Measurements from ENCODE around the gene MTCH1. TPM values are rescaled to one million over a fixed set of nuclear protein-coding genes. Genes with fewer than 3 reads are reported as not detected.

The MTCH1 gene
- total and polyA plus RNA-seq, 10 of the 15 experiments (the other 5 are each of a cell fraction or from before 2014, with no cell fraction given) = 7.2 to 128 (median 85.2) TPM

DNA sequence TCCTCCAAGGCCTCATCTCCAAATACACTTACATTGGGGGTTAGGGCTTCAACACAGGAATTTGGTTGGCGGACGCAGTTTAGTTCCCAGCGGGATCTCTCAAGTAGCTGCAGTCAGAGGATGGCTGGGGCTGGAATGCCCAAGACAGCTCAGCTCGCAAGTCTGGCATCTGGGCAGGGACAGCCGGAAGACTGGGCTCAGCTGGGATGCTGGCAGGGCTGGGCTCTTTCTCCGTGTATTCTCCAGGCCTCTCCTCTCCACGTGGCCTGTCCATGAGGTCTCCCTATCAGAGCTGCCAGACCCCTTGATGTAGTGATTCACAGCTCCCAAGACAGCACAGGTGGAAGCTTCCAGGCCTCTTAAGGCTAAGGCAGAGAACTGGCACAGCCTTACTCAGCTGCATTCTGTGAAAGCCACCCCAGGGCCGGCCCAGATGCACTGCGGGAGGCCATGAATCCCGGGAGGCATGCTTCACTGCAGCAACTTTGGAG, 24.5 kb upstream of the MTCH1 start:
- Histone ChIP-seq H3K27me3 (replicated peaks in 1 of 2; ENCODE audit: control insufficient read depth in 2 of 2, insufficient read depth in 2 of 2, low read length in 1 of 2) (no peaks in the 10 kb centered on the region), H3K27ac (ENCODE audit: control insufficient read depth, insufficient read depth) (no peak overlapping the region), H3K4me3 (no peak overlapping the region), H3K36me3 (ENCODE audit: control insufficient read depth in 2 of 2, insufficient read depth in 2 of 2, low read length in 1 of 2) (peaks cover 12 to 13% of the 10 kb centered on the region in 2 experiments), H3K9ac (ENCODE audit: control insufficient read depth, insufficient read depth, low read length) (no peak overlapping the region), H3K79me2 (ENCODE audit: control insufficient read depth, insufficient read depth, low read length) (peaks cover 38% of the 10 kb centered on the region), H4K20me1 (ENCODE audit: control insufficient read depth, insufficient read depth) (no peaks in the 10 kb centered on the region), H3K4me1 (ENCODE audit: control insufficient read depth, insufficient read depth, low read length) (peaks cover 20% of the 10 kb centered on the region), H3K4me2 (ENCODE audit: control insufficient read depth, insufficient read depth) (no peak overlapping the region), H2AFZ (ENCODE audit: control insufficient read depth, low read depth, low read length) (no peak overlapping the region), H3K9me3 (replicated peaks; ENCODE audit: control insufficient read depth, insufficient read depth, low read length) (no peaks in the 10 kb centered on the region)
- TF ChIP-seq BRCA1 (IDR thresholded peaks at IDR 0.05; ENCODE audit: low read depth, low read length) = no peak
- no peak for TF ChIP-seq ZNF384 (IDR thresholded peaks at IDR 0.05; ENCODE audit: borderline replicate concordance, low read depth, low read length)
- no peak for TF ChIP-seq SMAD1 (IDR thresholded peaks at IDR 0.05; ENCODE audit: low read depth, partially characterized antibody)
- ChIA-PET SMC1A (ENCODE audit: uncharacterized antibody, unreplicated experiment) (interaction anchor here (0.7 to 0.9 kb wide), 2 partner anchors 76 to 107 kb away, joined by 4 read pairs; no protein-coding TSS in a partner anchor), RAD21 (ENCODE audit: unreplicated experiment) (no interaction called here), CTCF (interaction anchor here (1.4 to 1.8 kb wide), 2 partner anchors 29 to 244 kb away, joined by 3 to 7 read pairs; no protein-coding TSS in a partner anchor), POLR2A (no interaction called here)
- in situ Hi-C loops (cut with MboI) (loop anchor here (5.0 kb wide), 1 partner anchor 243 kb away; no protein-coding TSS in a partner anchor), intact Hi-C loops (cut with micrococcal nuclease; ENCODE audit: unreplicated experiment) (no loop called here)
- no peak for ATAC-seq
- FAIRE-seq = no peak
- BruUV-seq (replicated peaks) = no TSS peak
- no peak for DNase-seq (ENCODE audit: low read depth, low spot score)
- WGBS (ENCODE audit: insufficient coverage, insufficient replicate concordance, low lambda C conversion rate, missing lambda C conversion rate) = 94% methylated on average over 10 of the region's 10 CpGs

DNA sequence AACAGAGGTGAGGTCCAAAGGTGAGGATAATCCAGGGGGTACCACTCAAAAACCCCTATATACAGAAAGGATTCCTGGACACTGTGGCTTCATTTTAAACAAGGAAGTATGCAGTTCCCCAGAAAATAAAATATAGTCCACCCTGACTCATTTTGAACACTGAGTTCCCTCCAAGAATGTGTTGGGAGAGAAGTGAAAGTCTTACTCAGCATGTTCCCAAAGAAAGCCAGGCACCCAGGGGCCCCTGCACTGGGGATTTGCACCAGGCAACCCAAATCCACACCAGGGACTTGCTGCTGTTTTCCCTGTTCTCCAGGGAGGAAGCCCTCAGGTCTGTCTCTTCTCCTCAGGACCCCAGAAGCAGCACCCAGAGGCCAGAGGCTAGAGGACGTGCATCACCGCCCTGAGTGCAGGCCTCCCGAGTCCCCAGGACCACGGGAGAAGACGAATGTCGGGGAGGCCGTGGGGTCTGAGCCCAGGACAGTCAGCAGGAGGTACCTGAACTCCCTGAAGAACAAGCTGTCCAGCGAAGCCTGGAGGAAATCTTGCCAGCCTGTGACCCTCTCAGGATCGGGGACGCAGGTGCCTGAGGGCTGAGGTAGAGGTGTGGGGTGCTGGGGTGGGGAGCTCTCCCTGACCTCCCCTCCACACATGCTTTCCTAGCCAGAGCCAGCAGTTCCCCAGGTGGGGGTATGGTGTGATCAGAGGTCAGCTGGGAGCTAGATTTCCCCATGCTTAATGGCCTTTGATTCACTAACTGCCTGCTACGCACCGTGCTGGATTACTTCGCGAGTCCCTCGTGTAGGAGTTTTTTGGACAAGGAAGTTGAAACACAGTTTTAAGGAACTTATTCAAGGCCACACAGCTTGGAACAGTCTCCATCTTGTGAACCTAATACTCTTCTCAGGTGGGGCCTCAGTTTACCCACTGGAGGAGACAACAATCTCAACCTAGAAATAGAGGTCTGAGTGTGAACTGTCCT, 22.8 kb upstream of the MTCH1 start:
- H3K4me2 ChIP-seq (ENCODE audit: control insufficient read depth, insufficient read depth) = peak overlapping the region; percentile 95
- RAD21 ChIA-PET (ENCODE audit: unreplicated experiment) = interaction anchor here (0.6 to 1.1 kb wide), 3 partner anchors 9 to 573 kb away, joined by 3 to 4 read pairs (median 4); no protein-coding TSS in a partner anchor
- H3K36me3 ChIP-seq (ENCODE audit: control insufficient read depth in 2 of 2, insufficient read depth in 2 of 2, low read length in 1 of 2) = peaks cover 12% of the 10 kb centered on the region in 2 experiments; a peak in 3 of 4 replicates
- 93% methylated on average over 15 of the region's 15 CpGs for WGBS (ENCODE audit: insufficient coverage, insufficient replicate concordance, low lambda C conversion rate, missing lambda C conversion rate)
- in situ Hi-C loops (cut with MboI) (no loop called here), intact Hi-C loops (cut with micrococcal nuclease; ENCODE audit: unreplicated experiment) (no loop called here)
- FAIRE-seq = no peak
- no peak for ATAC-seq
- CTCF ChIA-PET = interaction anchor here (1.1 to 7.6 kb wide), 2 partner anchors 10 to 53 kb away, joined by 3 to 109 read pairs; no protein-coding TSS in a partner anchor
- no peak overlapping the region for H3K9ac ChIP-seq (ENCODE audit: control insufficient read depth, insufficient read depth, low read length)
- peak overlapping the region; percentile 88; the same call in 1 of the 2 replicates for H3K27ac ChIP-seq (ENCODE audit: control insufficient read depth, insufficient read depth)
- DNase-seq (ENCODE audit: low read depth, low spot score) = no peak
- SMC1A ChIA-PET (ENCODE audit: uncharacterized antibody, unreplicated experiment) = interaction anchor here (0.7 to 4.8 kb wide), 2 partner anchors 9 to 56 kb away, joined by 3 to 58 read pairs; no protein-coding TSS in a partner anchor
- H3K79me2 ChIP-seq (ENCODE audit: control insufficient read depth, insufficient read depth, low read length) = peaks cover 40% of the 10 kb centered on the region
- no peak overlapping the region for H2AFZ ChIP-seq (ENCODE audit: control insufficient read depth, low read depth, low read length)
- H3K4me3 ChIP-seq = peak overlapping the region; percentile 81; the same call in 1 of the 2 replicates
- BruUV-seq (replicated peaks) = no TSS peak
- TF ChIP-seq JUND (IDR thresholded peaks at IDR 0.05; ENCODE audit: low read depth, low read length) (no peak), CREM (IDR thresholded peaks at IDR 0.05; ENCODE audit: low read depth) (no peak), RFX5 (IDR thresholded peaks at IDR 0.05; ENCODE audit: low read depth, low read length) (no peak), HDAC2 (IDR thresholded peaks at IDR 0.05) (no peak), SMARCA5 (IDR thresholded peaks at IDR 0.05) (no peak), RCOR1 (conservative IDR thresholded peaks at IDR 0.05; ENCODE audit: low read depth, low read length) (no peak), TCF7 (IDR thresholded peaks at IDR 0.05; ENCODE audit: borderline replicate concordance) (no peak), ZNF622 (IDR thresholded peaks at IDR 0.05) (no peak), ZNF24 (IDR thresholded peaks at IDR 0.05) (no peak), NR2C2 (IDR thresholded peaks at IDR 0.05; ENCODE audit: borderline replicate concordance, control insufficient read depth, insufficient read length, low read depth) (no peak), SUPT20H (IDR thresholded peaks at IDR 0.05; ENCODE audit: borderline replicate concordance, control insufficient read depth, low read depth, low read length) (no peak), ZSCAN29 (IDR thresholded peaks at IDR 0.05) (no peak)
- TF ChIP-seq, protein P1, sequence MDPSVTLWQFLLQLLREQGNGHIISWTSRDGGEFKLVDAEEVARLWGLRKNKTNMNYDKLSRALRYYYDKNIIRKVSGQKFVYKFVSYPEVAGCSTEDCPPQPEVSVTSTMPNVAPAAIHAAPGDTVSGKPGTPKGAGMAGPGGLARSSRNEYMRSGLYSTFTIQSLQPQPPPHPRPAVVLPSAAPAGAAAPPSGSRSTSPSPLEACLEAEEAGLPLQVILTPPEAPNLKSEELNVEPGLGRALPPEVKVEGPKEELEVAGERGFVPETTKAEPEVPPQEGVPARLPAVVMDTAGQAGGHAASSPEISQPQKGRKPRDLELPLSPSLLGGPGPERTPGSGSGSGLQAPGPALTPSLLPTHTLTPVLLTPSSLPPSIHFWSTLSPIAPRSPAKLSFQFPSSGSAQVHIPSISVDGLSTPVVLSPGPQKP (IDR thresholded peaks at IDR 0.05; ENCODE audit: low read depth, low read length) = no peak
- H3K9me3 ChIP-seq (replicated peaks; ENCODE audit: control insufficient read depth, insufficient read depth, low read length) = no peaks in the 10 kb centered on the region
- H3K27me3 ChIP-seq (replicated peaks in 1 of 2; ENCODE audit: control insufficient read depth in 2 of 2, insufficient read depth in 2 of 2, low read length in 1 of 2) = no peaks in the 10 kb centered on the region
- POLR2A ChIA-PET = interaction anchor here (0.8 kb wide), 1 partner anchor 23 kb away, joined by 3 read pairs; the partner anchor contains the start of gene MTCH1
- H4K20me1 ChIP-seq (ENCODE audit: control insufficient read depth, insufficient read depth) = no peaks in the 10 kb centered on the region
- H3K4me1 ChIP-seq (ENCODE audit: control insufficient read depth, insufficient read depth, low read length) = peaks cover 37% of the 10 kb centered on the region
